Measurements from ENCODE around the gene POC1B.

- TF ChIP-seq EZH2 (IDR thresholded peaks at IDR 0.05; ENCODE audit: insufficient read depth, poor library complexity, severe bottlenecking) (no peak), EZH2phosphoT487 (IDR thresholded peaks at IDR 0.05; ENCODE audit: insufficient read depth, low read depth) (no peak)
Observed at GRCh38 chr12:89450907-89451306, 74.9 kb downstream of the POC1B start.

Data from GM23248 (cell line).